CD8-positive, alpha-beta memory T cell (primary cell): ENCODE measurements around the gene INPP5J. TPM values are rescaled to one million over a fixed set of nuclear protein-coding genes. Genes with fewer than 3 reads are reported as not detected.

ENCODE experiments used
- CTCF ChIA-PET: fragments of 350-600 bp; sonication (Branson Sonifier 250); formaldehyde crosslinking; loops from one replicate; lab custom pipeline; 2021; ENCODE audit warnings: antibody characterized with exemption; lab: Charles Lee
- POLR2A ChIA-PET: fragments of 350-600 bp; sonication (Branson Sonifier 250); formaldehyde crosslinking; loops from one replicate; lab custom pipeline; 2021; ENCODE audit warnings: antibody characterized with exemption; lab: Charles Lee
- DNase-seq, 5 donors: peaks; one replicate each; pipeline versions ENCODE4 v3.0.0 to v3.0.0-alpha.2; 2020 to 2022; ENCODE audit warnings: mixed read lengths in 1 of 5
- H3K27ac ChIP-seq: one replicate; pipeline ENCODE4 v1.7.0; 2013; ENCODE audit warnings: low read depth, mild to moderate bottlenecking, low read length, moderate library complexity
- H3K27me3 ChIP-seq: 2 replicates; pipeline ENCODE4 v1.7.0; 2013; ENCODE audit warnings: low read length, mild to moderate bottlenecking; ENCODE audit not compliant: insufficient read depth, poor library complexity, severe bottlenecking
- H3K36me3 ChIP-seq: 2 replicates; pipeline ENCODE4 v1.7.0; 2013; ENCODE audit warnings: mild to moderate bottlenecking, low read length, moderate library complexity; ENCODE audit not compliant: insufficient read depth
- H3K4me1 ChIP-seq: 2 replicates; pipeline ENCODE4 v1.7.0; 2013; ENCODE audit warnings: mild to moderate bottlenecking, low read length, moderate library complexity; ENCODE audit not compliant: insufficient read depth
- H3K4me3 ChIP-seq: 2 replicates; pipeline ENCODE4 v1.7.0; 2013; ENCODE audit warnings: mild to moderate bottlenecking, low read length
- H3K9me3 ChIP-seq: 2 replicates; pipeline ENCODE4 v1.7.0; 2013; ENCODE audit warnings: mild to moderate bottlenecking, low read length
- H3K27ac Mint-ChIP-seq, 8 donors: one replicate each; pipeline ENCODE4 v1.8.0; 2020 to 2021; ENCODE audit warnings: mixed read lengths in 8 of 8, mild to moderate bottlenecking in 6 of 8, inconsistent platforms in 3 of 8, moderate library complexity in 3 of 8
- H3K27me3 Mint-ChIP-seq, 2 donors: one replicate each; pipeline ENCODE4 v1.8.0; 2020 to 2021; ENCODE audit warnings: mixed read lengths in 2 of 2, mild to moderate bottlenecking in 1 of 2, moderate library complexity in 1 of 2
- H3K36me3 Mint-ChIP-seq, 3 donors: one replicate each; pipeline ENCODE4 v1.8.0; 2020 to 2021; ENCODE audit warnings: mixed read lengths in 3 of 3, inconsistent platforms in 1 of 3, mild to moderate bottlenecking in 1 of 3
- H3K4me1 Mint-ChIP-seq, 3 donors: one replicate each; pipeline ENCODE4 v1.8.0; 2020 to 2021; ENCODE audit warnings: mixed read lengths in 3 of 3, inconsistent platforms in 1 of 3, mild to moderate bottlenecking in 1 of 3
- H3K4me3 Mint-ChIP-seq, 7 donors: one replicate each; pipeline ENCODE4 v1.8.0; 2020 to 2021; ENCODE audit warnings: mixed read lengths in 7 of 7, mild to moderate bottlenecking in 6 of 7, moderate library complexity in 4 of 7, inconsistent platforms in 2 of 7
- H3K9me3 Mint-ChIP-seq, 5 donors: one replicate each; pipeline ENCODE4 v1.8.0; 2020 to 2022; ENCODE audit warnings: mixed read lengths in 5 of 5, mild to moderate bottlenecking in 3 of 5, moderate library complexity in 2 of 5, inconsistent platforms in 1 of 5
- polyA plus RNA-seq: library from polyadenylated mRNA; unstranded; fragments of 300-500 nt; fragmentation: Illumina TruSeq; gene quantifications from one replicate; pipeline ENCODE4 v1.2.3, GENCODE V29; 2021
- total RNA-seq, 2 experiments: library from RNA; stranded (reverse); gene quantifications; one replicate each; pipeline ENCODE4 v1.2.3, GENCODE V29; 2021

The INPP5J gene
- total and polyA plus RNA-seq, 3 experiments from 2014 or later: 0.22 TPM; not detected in 2

GRCh38 chr22:31099841-31100761, 22.7 kb upstream of the INPP5J start:
- no peak overlapping the region for H3K27ac ChIP-seq
- H3K4me1 Mint-ChIP-seq: peaks cover 0 to 3% (median 0%) of the 10 kb centered on the region in 3 donors
- no peak for DNase-seq
- H3K9me3 ChIP-seq: no peaks in the 10 kb centered on the region
- H3K36me3 ChIP-seq: no peaks in the 10 kb centered on the region
- CTCF ChIA-PET: interaction anchor here (1.4 to 1.6 kb wide), 2 partner anchors 8 to 15 kb away, joined by 5 read pairs; partner anchors contain the start of gene SELENOM
- no peak overlapping the region for H3K4me3 ChIP-seq
- no peaks in the 10 kb centered on the region for H3K36me3 Mint-ChIP-seq
- no peak overlapping the region for H3K4me3 Mint-ChIP-seq
- no peaks in the 10 kb centered on the region for H3K27me3 Mint-ChIP-seq
- no peaks in the 10 kb centered on the region for H3K4me1 ChIP-seq
- peak overlapping the region in 1 of 8 donors; percentile 33 for H3K27ac Mint-ChIP-seq
- no peaks in the 10 kb centered on the region for H3K9me3 Mint-ChIP-seq
- POLR2A ChIA-PET: no interaction called here
- H3K27me3 ChIP-seq: no peaks in the 10 kb centered on the region

GRCh38 chr22:31100762-31101525, 21.8 kb upstream of the INPP5J start:
- no peaks in the 10 kb centered on the region for H3K27me3 Mint-ChIP-seq
- CTCF ChIA-PET: no interaction called here

DNA sequence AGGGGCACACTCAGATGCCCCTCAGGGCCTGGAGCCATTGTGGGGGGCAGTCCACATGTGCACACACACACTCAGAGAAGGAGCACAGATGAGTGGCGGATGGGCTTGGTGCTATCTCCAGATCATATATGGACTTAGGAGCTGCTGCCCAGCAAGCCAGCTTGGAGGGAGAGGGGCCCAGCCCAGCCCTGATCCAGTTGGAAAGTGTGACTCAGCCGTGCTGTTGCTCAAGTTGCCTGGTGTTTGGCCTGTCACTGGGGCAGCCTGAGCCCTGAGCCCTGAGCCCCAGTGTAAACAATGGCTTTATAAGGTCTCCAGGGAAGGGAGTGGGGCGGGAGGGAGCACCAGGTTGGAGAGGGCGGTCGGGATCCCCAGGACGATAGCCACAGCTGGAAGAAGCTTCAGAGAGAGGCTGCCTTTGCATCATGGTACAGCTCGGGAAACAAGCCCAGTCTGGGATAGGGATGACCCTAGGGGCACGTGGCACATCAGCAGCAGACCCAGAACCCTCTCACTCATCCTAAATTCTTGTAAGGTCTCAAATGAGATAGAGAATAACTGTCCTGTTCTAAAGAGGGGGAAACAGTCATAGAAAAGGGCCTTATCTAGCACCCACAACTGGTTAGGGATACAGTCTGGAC, 20.2 kb upstream of the INPP5J start:
- Mint-ChIP-seq H3K4me1 (peaks cover 17 to 26% (median 23%) of the 10 kb centered on the region in 3 donors), H3K9me3 (no peaks in the 10 kb centered on the region), H3K36me3 (peaks cover 0 to 7% (median 0%) of the 10 kb centered on the region in 3 donors), H3K4me3 (peak overlapping the region in 1 of 7 donors; percentile 27), H3K27me3 (no peaks in the 10 kb centered on the region), H3K27ac (peak overlapping the region in 1 of 8 donors; percentile 36)
- H3K27me3 ChIP-seq: no peaks in the 10 kb centered on the region
- no peak overlapping the region for H3K27ac ChIP-seq
- H3K4me1 ChIP-seq: peaks cover 15% of the 10 kb centered on the region
- POLR2A ChIA-PET: no interaction called here
- H3K4me3 ChIP-seq: no peak overlapping the region
- H3K36me3 ChIP-seq: no peaks in the 10 kb centered on the region
- H3K9me3 ChIP-seq: no peaks in the 10 kb centered on the region
- CTCF ChIA-PET: interaction anchor here (1.4 to 2.0 kb wide), 2 partner anchors 9 to 17 kb away, joined by 3 to 6 read pairs; no protein-coding TSS in a partner anchor
- DNase-seq: no peak

More at GRCh38 chr22:31100762-31101525, 21.8 kb upstream of the INPP5J start:
- Mint-ChIP-seq H3K27ac (peak overlapping the region in 1 of 8 donors; percentile 42), H3K36me3 (peaks cover 0 to 4% (median 0%) of the 10 kb centered on the region in 3 donors), H3K4me3 (no peak overlapping the region), H3K4me1 (peaks cover 3 to 11% (median 8%) of the 10 kb centered on the region in 3 donors), H3K9me3 (no peaks in the 10 kb centered on the region)
- Histone ChIP-seq H3K4me1 (peaks cover 3% of the 10 kb centered on the region), H3K27me3 (no peaks in the 10 kb centered on the region), H3K27ac (no peak overlapping the region), H3K4me3 (no peak overlapping the region), H3K9me3 (no peaks in the 10 kb centered on the region), H3K36me3 (no peaks in the 10 kb centered on the region)
- POLR2A ChIA-PET: interaction anchor here (0.7 kb wide), 1 partner anchor 1629 kb away, joined by 3 read pairs; no protein-coding TSS in a partner anchor
- DNase-seq: no peak

- peak overlapping the region in 3 of 8 donors; percentile 17 to 39 (median 36) for H3K27ac Mint-ChIP-seq
- no peaks in the 10 kb centered on the region for H3K9me3 ChIP-seq
- H3K4me3 Mint-ChIP-seq: peak overlapping the region in 1 of 7 donors; percentile 27
- no peak overlapping the region for H3K27ac ChIP-seq
- no peaks in the 10 kb centered on the region for H3K27me3 Mint-ChIP-seq
- no peak for DNase-seq
- H3K36me3 ChIP-seq: no peaks in the 10 kb centered on the region
- no peaks in the 10 kb centered on the region for H3K27me3 ChIP-seq
- H3K4me1 ChIP-seq: peaks cover 18% of the 10 kb centered on the region
- no peak overlapping the region for H3K4me3 ChIP-seq
- POLR2A ChIA-PET: no interaction called here
- no peaks in the 10 kb centered on the region for H3K9me3 Mint-ChIP-seq
- H3K4me1 Mint-ChIP-seq: peaks cover 22 to 31% (median 28%) of the 10 kb centered on the region in 3 donors
- CTCF ChIA-PET: interaction anchor here (1.4 to 2.0 kb wide), 2 partner anchors 9 to 18 kb away, joined by 3 to 6 read pairs; no protein-coding TSS in a partner anchor
- peaks cover 0 to 9% (median 0%) of the 10 kb centered on the region in 3 donors for H3K36me3 Mint-ChIP-seq
Observed at GRCh38 chr22:31103111-31103510, 19.7 kb upstream of the INPP5J start.

- Mint-ChIP-seq H3K36me3 (peaks cover 0 to 9% (median 0%) of the 10 kb centered on the region in 3 donors), H3K4me3 (peak overlapping the region in 1 of 7 donors; percentile 60), H3K27me3 (no peaks in the 10 kb centered on the region), H3K27ac (peak overlapping the region in 2 of 8 donors; percentile 36 to 72), H3K9me3 (no peaks in the 10 kb centered on the region), H3K4me1 (peaks cover 22 to 32% (median 29%) of the 10 kb centered on the region in 3 donors)
- no peaks in the 10 kb centered on the region for H3K36me3 ChIP-seq
- DNase-seq: no peak
- H3K9me3 ChIP-seq: no peaks in the 10 kb centered on the region
- no peaks in the 10 kb centered on the region for H3K27me3 ChIP-seq
- H3K4me1 ChIP-seq: peaks cover 19% of the 10 kb centered on the region
- POLR2A ChIA-PET: interaction anchor here (0.6 kb wide), 1 partner anchor 164 kb away, joined by 4 read pairs; no protein-coding TSS in a partner anchor
- no peak overlapping the region for H3K27ac ChIP-seq
- CTCF ChIA-PET: interaction anchor here (0.9 to 1.4 kb wide), 2 partner anchors 10 to 19 kb away, joined by 3 read pairs; no protein-coding TSS in a partner anchor
- no peak overlapping the region for H3K4me3 ChIP-seq
Observed at GRCh38 chr22:31103899-31104694, 18.7 kb upstream of the INPP5J start.

GRCh38 chr22:31104869-31105268, 17.9 kb upstream of the INPP5J start:
- Mint-ChIP-seq H3K4me1 (peaks cover 22 to 32% (median 29%) of the 10 kb centered on the region in 3 donors), H3K36me3 (peaks cover 0 to 9% (median 0%) of the 10 kb centered on the region in 3 donors), H3K27me3 (no peaks in the 10 kb centered on the region), H3K9me3 (no peaks in the 10 kb centered on the region), H3K27ac (no peak overlapping the region), H3K4me3 (peak overlapping the region in 1 of 7 donors; percentile 90)
- H3K4me3 ChIP-seq: no peak overlapping the region
- POLR2A ChIA-PET: no interaction called here
- peaks cover 19% of the 10 kb centered on the region for H3K4me1 ChIP-seq
- CTCF ChIA-PET: interaction anchor here (0.9 to 1.1 kb wide), 2 partner anchors 9 to 20 kb away, joined by 3 read pairs; no protein-coding TSS in a partner anchor
- H3K9me3 ChIP-seq: no peaks in the 10 kb centered on the region
- H3K36me3 ChIP-seq: no peaks in the 10 kb centered on the region
- peak in 2 of 5 donors; percentile 9 to 22 for DNase-seq
- H3K27me3 ChIP-seq: no peaks in the 10 kb centered on the region
- no peak overlapping the region for H3K27ac ChIP-seq
